ENCODE data around the gene WDR5B. TPM values are rescaled to one million over a fixed set of nuclear protein-coding genes. Genes with fewer than 3 reads are reported as not detected.

Gene WDR5B
- total and polyA plus RNA-seq, 2 donors (not counting 3 experiments of a cell fraction or from before 2014, with no cell fraction given) = 1.8 to 3.7 TPM

GRCh38 chr3:122397201-122397600 lies 18.7 kb downstream of the WDR5B start:
- Histone ChIP-seq H3K9me1 (replicated peaks; ENCODE audit: control insufficient read depth, extremely low read depth, insufficient read depth, low read length) (no peaks in the 10 kb centered on the region), H3K4me1 (ENCODE audit: control insufficient read depth, extremely low read depth, insufficient read depth, low read length) (peaks cover 4% of the 10 kb centered on the region), H3K79me2 (ENCODE audit: control insufficient read depth, insufficient read depth, low read length) (no peaks in the 10 kb centered on the region), H3K9ac (replicated peaks; ENCODE audit: extremely low read depth, insufficient read depth, low read length) (no peak overlapping the region), H3K4me3 (replicated peaks in 1 of 3; ENCODE audit: insufficient read depth in 1 of 3, low read depth in 1 of 3, low read length in 3 of 3) (no peak overlapping the region), H3K4me2 (ENCODE audit: insufficient read depth, low read length) (no peak overlapping the region), H2AFZ (ENCODE audit: low read depth, low read length) (no peak overlapping the region), H3K36me3 (ENCODE audit: control insufficient read depth in 2 of 2, extremely low read depth in 1 of 2, insufficient read depth in 2 of 2, low read length in 2 of 2) (no peaks in the 10 kb centered on the region), H4K20me1 (replicated peaks; ENCODE audit: control insufficient read depth, extremely low read depth, insufficient read depth, low read length) (no peaks in the 10 kb centered on the region), H3K9me3 (replicated peaks; ENCODE audit: control insufficient read depth, insufficient read depth, low read length) (no peaks in the 10 kb centered on the region), H3K27ac (ENCODE audit: insufficient read depth, low read depth, low read length) (no peak overlapping the region), H3K27me3 (ENCODE audit: control insufficient read depth in 2 of 2, insufficient read depth in 2 of 2, low read length in 2 of 2) (no peaks in the 10 kb centered on the region)
- intact Hi-C loops (cut with micrococcal nuclease) = loop anchor here (10.0 kb wide), 1 partner anchor 858 kb away; no protein-coding TSS in a partner anchor
- TF ChIP-seq POLR2AphosphoS5 (IDR thresholded peaks at IDR 0.05; ENCODE audit: insufficient read depth, low read depth, low read length) (no peak), EZH2 (IDR thresholded peaks at IDR 0.05; ENCODE audit: borderline replicate concordance, low read depth, low read length, severe bottlenecking) (no peak), MYC (IDR thresholded peaks at IDR 0.05; ENCODE audit: low read depth, low read length) (no peak), JUN (IDR thresholded peaks at IDR 0.05; ENCODE audit: borderline replicate concordance, insufficient read depth, insufficient read length, low read depth) (no peak), CTCF (IDR thresholded peaks at IDR 0.05; ENCODE audit: extremely low read depth in 1 of 2, insufficient read depth in 1 of 2, low read depth in 1 of 2, low read length in 2 of 2) (no peak), GATA2 (IDR thresholded peaks at IDR 0.05; ENCODE audit: insufficient read depth, insufficient read length, low read depth, low read length) (no peak), POLR2A (IDR thresholded peaks at IDR 0.05; ENCODE audit: low read depth, low read length) (no peak)
- DNase-seq (ENCODE audit: low read depth, low spot score) = no peak
- ChIA-PET CTCF (interaction anchor here (1.4 kb wide), 1 partner anchor 282 kb away, joined by 3 read pairs; no protein-coding TSS in a partner anchor), POLR2A (no interaction called here)
- BruUV-seq (replicated peaks) = no TSS peak
- FAIRE-seq = no peak
- dilution Hi-C loops (cut with MboI; ENCODE audit: extremely low pct_ligation_motif_present, low sequenced_read_pairs) = no loop called here

All from endothelial cell of umbilical vein (primary cell).